Astrocyte (in vitro differentiated cells and primary cell): Measurements from ENCODE around the gene ASTN1.

Source experiments
- EZH2 ChIP-seq: IDR thresholded peaks from 2 replicates; pipeline ENCODE4 v1.6.1; 2012; ENCODE audit warnings: mild to moderate bottlenecking, low read length, inconsistent platforms; ENCODE audit not compliant: insufficient read depth
- TF ChIP-seq, protein P1 (sequence below): IDR thresholded peaks from 2 replicates; pipeline ENCODE4 v1.5.1; 2011; ENCODE audit warnings: low read depth, mild to moderate bottlenecking, inconsistent platforms, low read length, moderate library complexity; ENCODE audit not compliant: insufficient read depth

DNA sequence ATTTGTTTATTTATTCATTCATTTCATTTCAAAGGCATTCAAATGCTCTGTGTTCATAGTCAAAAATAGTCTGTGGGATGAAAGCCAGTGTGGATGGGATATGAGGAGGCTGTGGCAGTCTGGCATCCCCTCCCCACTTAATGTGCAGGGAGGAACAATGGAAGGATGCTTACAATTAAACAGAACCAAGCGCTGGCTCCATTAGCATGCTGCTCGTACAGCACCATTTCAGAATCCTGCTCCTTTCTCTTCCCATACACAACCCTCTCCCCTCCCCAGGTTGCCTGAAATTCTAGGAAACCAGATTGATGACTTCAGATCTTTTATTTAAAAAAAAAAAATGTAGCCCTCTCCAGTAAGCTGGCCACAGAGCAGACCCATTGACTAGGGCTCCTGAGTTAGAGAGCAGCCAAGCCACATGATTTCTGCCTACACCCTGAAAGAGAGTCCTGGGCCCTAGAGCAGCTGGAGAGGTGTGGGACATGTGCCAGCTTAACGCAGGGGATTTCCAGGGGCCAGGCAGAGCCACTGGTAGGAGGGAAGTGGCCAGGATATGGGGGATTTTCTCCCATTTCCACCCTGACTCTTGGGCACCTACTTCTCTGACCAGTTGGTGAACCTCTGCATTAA, 205.2 kb downstream of the ASTN1 start:
- TF ChIP-seq, protein P1, sequence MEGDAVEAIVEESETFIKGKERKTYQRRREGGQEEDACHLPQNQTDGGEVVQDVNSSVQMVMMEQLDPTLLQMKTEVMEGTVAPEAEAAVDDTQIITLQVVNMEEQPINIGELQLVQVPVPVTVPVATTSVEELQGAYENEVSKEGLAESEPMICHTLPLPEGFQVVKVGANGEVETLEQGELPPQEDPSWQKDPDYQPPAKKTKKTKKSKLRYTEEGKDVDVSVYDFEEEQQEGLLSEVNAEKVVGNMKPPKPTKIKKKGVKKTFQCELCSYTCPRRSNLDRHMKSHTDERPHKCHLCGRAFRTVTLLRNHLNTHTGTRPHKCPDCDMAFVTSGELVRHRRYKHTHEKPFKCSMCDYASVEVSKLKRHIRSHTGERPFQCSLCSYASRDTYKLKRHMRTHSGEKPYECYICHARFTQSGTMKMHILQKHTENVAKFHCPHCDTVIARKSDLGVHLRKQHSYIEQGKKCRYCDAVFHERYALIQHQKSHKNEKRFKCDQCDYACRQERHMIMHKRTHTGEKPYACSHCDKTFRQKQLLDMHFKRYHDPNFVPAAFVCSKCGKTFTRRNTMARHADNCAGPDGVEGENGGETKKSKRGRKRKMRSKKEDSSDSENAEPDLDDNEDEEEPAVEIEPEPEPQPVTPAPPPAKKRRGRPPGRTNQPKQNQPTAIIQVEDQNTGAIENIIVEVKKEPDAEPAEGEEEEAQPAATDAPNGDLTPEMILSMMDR: no peak
- no peak for TF ChIP-seq EZH2
